ENCODE results near the gene MARK3. TPM values are rescaled to one million over a fixed set of nuclear protein-coding genes. Genes with fewer than 3 reads are reported as not detected.

Gene MARK3
- total RNA-seq, 1 donor from 2014 or later: 105 TPM

GRCh38 chr14:103534576-103535061 is 149.4 kb downstream of the MARK3 start:
- no peaks in the 10 kb centered on the region for H3K9me3 ChIP-seq
- no peaks in the 10 kb centered on the region for H3K27me3 ChIP-seq
- H3K4me3 ChIP-seq: no peak overlapping the region
- peaks cover 21% of the 10 kb centered on the region for H3K4me1 ChIP-seq
- H3K27ac ChIP-seq: no peak overlapping the region
- ATAC-seq (no peak), DNase-seq (no peak)
- no peak for TF ChIP-seq CTCF (IDR thresholded peaks at IDR 0.05)
- intact Hi-C loops (cut with DNase I): no loop called here
- H3K36me3 ChIP-seq: peaks cover 26% of the 10 kb centered on the region

- H3K9me3 ChIP-seq: no peaks in the 10 kb centered on the region
- no peak for ATAC-seq
- no peak overlapping the region for H3K27ac ChIP-seq
- intact Hi-C loops (cut with DNase I): no loop called here
- no peaks in the 10 kb centered on the region for H3K27me3 ChIP-seq
- H3K36me3 ChIP-seq: peaks cover 26% of the 10 kb centered on the region
- peaks cover 19% of the 10 kb centered on the region for H3K4me1 ChIP-seq
- H3K4me3 ChIP-seq: no peak overlapping the region
- TF ChIP-seq CTCF (IDR thresholded peaks at IDR 0.05): no peak
- no peak for DNase-seq
Observed at GRCh38 chr14:103535081-103535890, 150.1 kb downstream of the MARK3 start.

- H3K4me1 ChIP-seq: peaks cover 24% of the 10 kb centered on the region
- H3K27me3 ChIP-seq: no peaks in the 10 kb centered on the region
- no peak overlapping the region for H3K27ac ChIP-seq
- ATAC-seq: no peak
- TF ChIP-seq CTCF (IDR thresholded peaks at IDR 0.05): no peak
- no peaks in the 10 kb centered on the region for H3K9me3 ChIP-seq
- no peak for DNase-seq
- no peak overlapping the region for H3K4me3 ChIP-seq
- H3K36me3 ChIP-seq: peaks cover 24% of the 10 kb centered on the region
- intact Hi-C loops (cut with DNase I): no loop called here
Observed at GRCh38 chr14:103535891-103536565, 150.8 kb downstream of the MARK3 start.

- no peak for TF ChIP-seq CTCF (IDR thresholded peaks at IDR 0.05)
- no peak overlapping the region for H3K4me3 ChIP-seq
- DNase-seq: no peak
- no peak for ATAC-seq
- no peaks in the 10 kb centered on the region for H3K9me3 ChIP-seq
- H3K27ac ChIP-seq: no peak overlapping the region
- H3K27me3 ChIP-seq: no peaks in the 10 kb centered on the region
- peaks cover 21% of the 10 kb centered on the region for H3K36me3 ChIP-seq
- intact Hi-C loops (cut with DNase I): no loop called here
- H3K4me1 ChIP-seq: peaks cover 30% of the 10 kb centered on the region
Observed at GRCh38 chr14:103536693-103537092, 151.5 kb downstream of the MARK3 start.

- no peak for DNase-seq
- Histone ChIP-seq H3K36me3 (peaks cover 21% of the 10 kb centered on the region), H3K27ac (no peak overlapping the region), H3K9me3 (no peaks in the 10 kb centered on the region), H3K27me3 (no peaks in the 10 kb centered on the region), H3K4me1 (peaks cover 37% of the 10 kb centered on the region), H3K4me3 (no peak overlapping the region)
- ATAC-seq: no peak
- no peak for TF ChIP-seq CTCF (IDR thresholded peaks at IDR 0.05)
- intact Hi-C loops (cut with DNase I): no loop called here
Observed at GRCh38 chr14:103537175-103537990, 152.2 kb downstream of the MARK3 start.

Data from upper lobe of right lung (tissue), 1 donor.